Loucy (cell line): ENCODE data around the gene CTIF.

Source experiments
- EZH2phosphoT487 ChIP-seq: fragments of 200-600 bp; IDR thresholded peaks from 2 replicates; pipeline ENCODE4 v1.6.1; 2018; ENCODE audit warnings: antibody characterized with exemption, mild to moderate bottlenecking, moderate library complexity, borderline replicate concordance
- TF ChIP-seq, protein P1 (sequence below): fragments of 200-600 bp; sonication (generic); conservative IDR thresholded peaks from 2 replicates; pipeline ENCODE4 v1.5.1; 2014; ENCODE audit warnings: mild to moderate bottlenecking, antibody characterized with exemption, low read length

DNA sequence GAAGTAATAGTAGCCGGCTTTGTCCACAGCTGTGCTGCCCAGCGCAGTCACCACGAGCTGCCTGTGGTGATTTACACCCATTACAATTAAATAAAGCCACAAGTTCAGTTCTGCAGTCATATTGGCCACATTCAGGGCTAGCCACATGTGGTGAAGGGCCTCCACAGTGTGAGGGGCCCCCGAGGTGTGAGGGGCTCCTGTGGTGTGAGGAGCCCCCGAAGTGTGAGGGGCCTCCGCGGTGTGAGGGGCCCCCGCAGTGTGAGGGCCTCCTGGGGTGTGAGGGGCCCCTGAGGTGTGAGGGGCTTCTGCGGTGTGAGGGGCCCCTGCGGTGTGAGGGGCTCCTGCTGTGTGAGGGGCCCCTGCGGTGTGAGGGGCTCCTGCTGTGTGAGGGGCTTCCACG, 191.2 kb downstream of the CTIF start:
- TF ChIP-seq, protein P1, sequence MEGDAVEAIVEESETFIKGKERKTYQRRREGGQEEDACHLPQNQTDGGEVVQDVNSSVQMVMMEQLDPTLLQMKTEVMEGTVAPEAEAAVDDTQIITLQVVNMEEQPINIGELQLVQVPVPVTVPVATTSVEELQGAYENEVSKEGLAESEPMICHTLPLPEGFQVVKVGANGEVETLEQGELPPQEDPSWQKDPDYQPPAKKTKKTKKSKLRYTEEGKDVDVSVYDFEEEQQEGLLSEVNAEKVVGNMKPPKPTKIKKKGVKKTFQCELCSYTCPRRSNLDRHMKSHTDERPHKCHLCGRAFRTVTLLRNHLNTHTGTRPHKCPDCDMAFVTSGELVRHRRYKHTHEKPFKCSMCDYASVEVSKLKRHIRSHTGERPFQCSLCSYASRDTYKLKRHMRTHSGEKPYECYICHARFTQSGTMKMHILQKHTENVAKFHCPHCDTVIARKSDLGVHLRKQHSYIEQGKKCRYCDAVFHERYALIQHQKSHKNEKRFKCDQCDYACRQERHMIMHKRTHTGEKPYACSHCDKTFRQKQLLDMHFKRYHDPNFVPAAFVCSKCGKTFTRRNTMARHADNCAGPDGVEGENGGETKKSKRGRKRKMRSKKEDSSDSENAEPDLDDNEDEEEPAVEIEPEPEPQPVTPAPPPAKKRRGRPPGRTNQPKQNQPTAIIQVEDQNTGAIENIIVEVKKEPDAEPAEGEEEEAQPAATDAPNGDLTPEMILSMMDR = no peak
- TF ChIP-seq EZH2phosphoT487 = no peak
